Measurements from ENCODE around the gene EIF6.

Gene EIF6

GRCh38 chr20:35286077-35286898 is 1.7 kb upstream of the EIF6 start:
- no peak for TF ChIP-seq CTCF (conservative IDR thresholded peaks at IDR 0.05)
- TF ChIP-seq ZFX (IDR thresholded peaks at IDR 0.05), result no peak
- no peak overlapping the region for H3K27ac ChIP-seq

GRCh38 chr20:35285806-35286076 is 1.2 kb upstream of the EIF6 start:
- no peak overlapping the region for H3K27ac ChIP-seq
- TF ChIP-seq ZFX (IDR thresholded peaks at IDR 0.05) (no peak), CTCF (conservative IDR thresholded peaks at IDR 0.05) (no peak)

GRCh38 chr20:35284992-35285805 is 627 bp upstream of the EIF6 start:
- TF ChIP-seq ZFX (IDR thresholded peaks at IDR 0.05), result no peak
- TF ChIP-seq CTCF (conservative IDR thresholded peaks at IDR 0.05), result no peak
- H3K27ac ChIP-seq, result peak overlapping the region; percentile 88

- TF ChIP-seq CTCF (conservative IDR thresholded peaks at IDR 0.05) (no peak), ZFX (IDR thresholded peaks at IDR 0.05) (no peak)
- H3K27ac ChIP-seq, result peak overlapping the region; percentile 88
These were observed 918 bp downstream of the EIF6 start for GRCh38 chr20:35283441-35284266.

GRCh38 chr20:35281506-35282101 is 3.0 kb downstream of the EIF6 start:
- TF ChIP-seq ZFX (IDR thresholded peaks at IDR 0.05) (no peak), CTCF (conservative IDR thresholded peaks at IDR 0.05) (no peak)
- H3K27ac ChIP-seq, result no peak overlapping the region

- H3K27ac ChIP-seq, result no peak overlapping the region
- no peak for TF ChIP-seq CTCF (conservative IDR thresholded peaks at IDR 0.05)
- TF ChIP-seq ZFX (IDR thresholded peaks at IDR 0.05), result no peak
These were observed 4.0 kb downstream of the EIF6 start for GRCh38 chr20:35280523-35280922.
